A549 (cell line): ENCODE results near the gene POP5. TPM values are rescaled to one million over a fixed set of nuclear protein-coding genes. Genes with fewer than 3 reads are reported as not detected.
"Not testable (repeated sequence)": the region's sequence is repeated elsewhere in the genome, so short reads cannot be mapped to it uniquely, and the experiment has no call there.

ENCODE experiments used
- ATAC-seq, 2 experiments: fragments of 200-7000 bp in 1 of 2; fragments of >200 bp in 1 of 2; cut with Nextera tagmentation in 1 of 2; cut with Tn5 transposase in 1 of 2; 3 replicates each; pipeline versions ENCODE4 v1.8.0 to v1.9.1; 2018 to 2020; ENCODE audit warnings: mild to moderate bottlenecking in 1 of 2, moderate library complexity in 1 of 2
- CTCF ChIA-PET: fragments of 300-600 bp; sonication (Branson Sonifier 250); formaldehyde crosslinking; extraction: SDS; loops from one replicate; lab custom pipeline; 2021; ENCODE audit warnings: antibody characterized with exemption, inconsistent platforms; lab: Yijun Ruan, JAX
- POLR2A ChIA-PET: fragments of 350-600 bp; formaldehyde crosslinking; extraction: SDS; loops from one replicate; lab custom pipeline; 2021; ENCODE audit warnings: antibody characterized with exemption, inconsistent platforms; lab: Yijun Ruan, JAX
- DNase-seq, 2 experiments: peaks; one replicate each; pipeline versions ENCODE4 v3.0.0 to v3.0.0-alpha.2; 2011 to 2016; ENCODE audit warnings: low read depth in 1 of 2, low spot score in 1 of 2
- FAIRE-seq: peaks from 2 replicates; lab custom pipeline; 2011; peaks lifted over from hg19 to GRCh38; lab: Jason Lieb, UNC
- H3K27ac ChIP-seq, 2 experiments: fragments of >200 bp; sonication (Bioruptor Twin); formaldehyde crosslinking; 3 replicates each; pipeline ENCODE4 v1.5.1; 2016 to 2017
- H3K4me1 ChIP-seq: fragments of >200 bp; sonication (Bioruptor Twin); formaldehyde crosslinking; 3 replicates; pipeline ENCODE4 v1.6.1; 2016
- H3K4me2 ChIP-seq: fragments of >200 bp; sonication (Bioruptor Twin); formaldehyde crosslinking; 3 replicates; pipeline ENCODE4 v1.6.1; 2016
- H3K4me3 ChIP-seq: fragments of >200 bp; sonication (Bioruptor Twin); formaldehyde crosslinking; 3 replicates; pipeline ENCODE4 v1.5.1; 2016
- H3K9me3 ChIP-seq: fragments of >200 bp; sonication (Bioruptor Twin); formaldehyde crosslinking; 3 replicates; pipeline ENCODE4 v1.6.1; 2016
- BHLHE40 ChIP-seq: IDR thresholded peaks from 2 replicates; pipeline ENCODE4 v1.6.1; 2012; ENCODE audit warnings: low read depth, low read length, inconsistent platforms
- CBX8 ChIP-seq: fragments of 200-600 bp; sonication (generic); IDR thresholded peaks from 2 replicates; pipeline ENCODE4 v1.6.1; 2016
- CTCF ChIP-seq: fragments of >200 bp; sonication (Bioruptor Twin); formaldehyde crosslinking; IDR thresholded peaks from 3 replicates; pipeline ENCODE4 v1.5.1; 2016
- EHF ChIP-seq: fragments of 250-450 bp; sonication (Bioruptor Pico); IDR thresholded peaks from 2 replicates; pipeline ENCODE4 v1.5.0; 2020; ENCODE audit warnings: mild to moderate bottlenecking
- EHMT2 ChIP-seq: fragments of 200-600 bp; sonication (generic); IDR thresholded peaks from 2 replicates; pipeline ENCODE4 v1.6.1; 2016; ENCODE audit warnings: antibody characterized with exemption, low read depth, mild to moderate bottlenecking, moderate library complexity
- EP300 ChIP-seq, 2 experiments: fragments of >200 bp; sonication (Bioruptor Twin); formaldehyde crosslinking; IDR thresholded peaks; 2 replicates in 1 of 2; 3 replicates in 1 of 2; pipeline ENCODE4 v1.6.1; 2016 to 2017
- ESRRA ChIP-seq: fragments of 150-350 bp; IDR thresholded peaks from 2 replicates; pipeline ENCODE4 v1.6.1; 2014; ENCODE audit warnings: mild to moderate bottlenecking, low read length, borderline replicate concordance
- FOSB ChIP-seq: fragments of 250-450 bp; sonication (Bioruptor Pico); IDR thresholded peaks from 2 replicates; pipeline ENCODE4 v1.5.0; 2020; ENCODE audit warnings: mild to moderate bottlenecking, moderate library complexity
- FOSL2 ChIP-seq, 2 experiments: fragments of 450-650 bp in 1 of 2; fragments of >200 bp in 1 of 2; sonication (Bioruptor Twin) in 1 of 2; formaldehyde crosslinking; IDR thresholded peaks; 2 replicates each; pipeline versions ENCODE4 v1.5.0 to v1.6.1; 2016 to 2020; ENCODE audit warnings: mild to moderate bottlenecking in 1 of 2, moderate library complexity in 1 of 2
- FOXS1 ChIP-seq: fragments of 250-450 bp; sonication (Bioruptor Pico); IDR thresholded peaks from 2 replicates; pipeline ENCODE4 v1.5.0; 2020; ENCODE audit warnings: mild to moderate bottlenecking, moderate library complexity
- GATA3 ChIP-seq: IDR thresholded peaks from 2 replicates; pipeline ENCODE4 v1.6.1; 2012; ENCODE audit warnings: borderline replicate concordance
- JUN ChIP-seq, 2 experiments: fragments of >200 bp; sonication (Bioruptor Twin); formaldehyde crosslinking; IDR thresholded peaks; 2 replicates in 1 of 2; 3 replicates in 1 of 2; pipeline ENCODE4 v1.6.1; 2016 to 2017
- KDM5A ChIP-seq: fragments of 200-600 bp; sonication (generic); IDR thresholded peaks from 2 replicates; pipeline ENCODE4 v1.6.1; 2016; ENCODE audit warnings: antibody characterized with exemption, mild to moderate bottlenecking
- MAX ChIP-seq: IDR thresholded peaks from 2 replicates; pipeline ENCODE4 v1.6.1; 2012
- NPAS2 ChIP-seq: fragments of 250-450 bp; sonication (Bioruptor Pico); IDR thresholded peaks from 2 replicates; pipeline ENCODE4 v1.8.0; 2022; ENCODE audit warnings: mild to moderate bottlenecking, moderate library complexity, borderline replicate concordance
- PBX3 ChIP-seq: IDR thresholded peaks from 2 replicates; pipeline ENCODE4 v1.6.1; 2012
- POLR2A ChIP-seq: IDR thresholded peaks from 2 replicates; pipeline ENCODE4 v1.6.1; 2012; ENCODE audit warnings: mild to moderate bottlenecking, low read length
- POLR2AphosphoS2 ChIP-seq: conservative IDR thresholded peaks from 2 replicates; pipeline ENCODE4 v1.6.1; 2012; ENCODE audit warnings: low read length, improper control_type of control experiment, inconsistent platforms
- RAD21 ChIP-seq, 2 experiments: fragments of >200 bp in 1 of 2; sonication (Bioruptor Twin) in 1 of 2; formaldehyde crosslinking in 1 of 2; IDR thresholded peaks in 1 of 2; conservative IDR thresholded peaks in 1 of 2; 2 replicates in 1 of 2; 3 replicates in 1 of 2; pipeline ENCODE4 v1.6.1; 2012 to 2018; ENCODE audit warnings: inconsistent platforms in 1 of 2
- RARB ChIP-seq: fragments of 250-450 bp; sonication (Bioruptor Pico); IDR thresholded peaks from 2 replicates; pipeline ENCODE4 v1.8.0; 2021; ENCODE audit warnings: mild to moderate bottlenecking, moderate library complexity
- RCOR1 ChIP-seq: fragments of 150-350 bp; IDR thresholded peaks from 2 replicates; pipeline ENCODE4 v1.6.1; 2014; ENCODE audit warnings: antibody characterized with exemption, low read length, low read depth
- RFX5 ChIP-seq: fragments of 450-650 bp; IDR thresholded peaks from 2 replicates; pipeline ENCODE4 v1.7.1; 2014; ENCODE audit warnings: antibody characterized with exemption, mild to moderate bottlenecking, moderate library complexity
- RNF2 ChIP-seq: fragments of 200-600 bp; sonication (generic); IDR thresholded peaks from 2 replicates; pipeline ENCODE4 v1.6.1; 2016; ENCODE audit warnings: low read depth, mild to moderate bottlenecking, antibody characterized with exemption, moderate library complexity, borderline replicate concordance
- SMC3 ChIP-seq: fragments of >200 bp; sonication (Bioruptor Twin); formaldehyde crosslinking; IDR thresholded peaks from 3 replicates; pipeline ENCODE4 v1.6.1; 2018; ENCODE audit warnings: inconsistent platforms
- TFCP2L1 ChIP-seq: fragments of 250-450 bp; sonication (Bioruptor Pico); IDR thresholded peaks from 2 replicates; pipeline ENCODE4 v1.5.0; 2021; ENCODE audit warnings: mild to moderate bottlenecking
- ZSCAN20 ChIP-seq: fragments of 250-450 bp; sonication (Bioruptor Pico); IDR thresholded peaks from 2 replicates; pipeline ENCODE4 v1.8.0; 2022; ENCODE audit warnings: mild to moderate bottlenecking, moderate library complexity
- WGBS: methylation state at CpG from one replicate; pipeline ENCODE4 v1.1.6; 2017; ENCODE audit errors: missing lambda C conversion rate; 5-methylcytosine and 5-hydroxymethylcytosine counted together
- polyA plus RNA-seq, 4 experiments: library from polyadenylated mRNA; depleted of rRNA in 3 of 4; stranded (reverse); fragments of >200 nt; fragmentation: RNase III in 1 of 4; extraction: RNeasy Plus Mini Kit Qiagen cat#74134 plus additional on column Dnase treatment in 1 of 4; gene quantifications; 2 replicates in 3 of 4; 3 replicates in 1 of 4; pipeline ENCODE4 v1.2.3, GENCODE V29; 2011 to 2017
- TF ChIP-seq, protein P1 (sequence below): fragments of >200 bp; sonication (Bioruptor Twin); formaldehyde crosslinking; IDR thresholded peaks from 2 replicates; pipeline ENCODE4 v1.6.1; 2016
- TF ChIP-seq, protein P2 (sequence below): fragments of 450-650 bp; IDR thresholded peaks from 2 replicates; pipeline ENCODE4 v1.6.1; 2014; ENCODE audit warnings: antibody characterized with exemption
- TF ChIP-seq, protein P3 (sequence below): fragments of 250-450 bp; sonication (Bioruptor Pico); IDR thresholded peaks from 2 replicates; pipeline ENCODE4 v1.5.0; 2021; ENCODE audit warnings: mild to moderate bottlenecking, moderate library complexity, borderline replicate concordance

POP5 gene
- polyA plus RNA-seq, 2 of the 4 experiments (the other 2 are of a cell fraction): 82.4 to 111 TPM

GRCh38 chr12:120620624-120621023 is 39.4 kb upstream of the POP5 start:
- CTCF ChIA-PET: interaction anchor here (1.5 kb wide), 2 partner anchors 26 to 29 kb away, joined by 4 read pairs; no protein-coding TSS in a partner anchor
- Histone ChIP-seq H3K4me1 (no peaks in the 10 kb centered on the region), H3K27ac (no peak overlapping the region), H3K9me3 (no peaks in the 10 kb centered on the region), H3K4me2 (no peak overlapping the region), H3K4me3 (no peak overlapping the region)
- no peak for FAIRE-seq
- peak in 1 of 2 experiments; percentile 23; a peak in 1 of 6 replicates for ATAC-seq
- POLR2A ChIA-PET: no interaction called here
- 34% methylated on average over 2 of the region's 2 CpGs for WGBS
- TF ChIP-seq EP300 (IDR thresholded peaks at IDR 0.05) (no peak), MAX (no peak), SMC3 (no peak), POLR2AphosphoS2 (no peak), ESRRA (no peak), TFCP2L1 (CRISPR knock-in tag) (no peak), JUN (IDR thresholded peaks at IDR 0.05) (no peak), FOXS1 (CRISPR knock-in tag) (no peak), PBX3 (no peak), RCOR1 (no peak), POLR2A (no peak)
- TF ChIP-seq, protein P1, sequence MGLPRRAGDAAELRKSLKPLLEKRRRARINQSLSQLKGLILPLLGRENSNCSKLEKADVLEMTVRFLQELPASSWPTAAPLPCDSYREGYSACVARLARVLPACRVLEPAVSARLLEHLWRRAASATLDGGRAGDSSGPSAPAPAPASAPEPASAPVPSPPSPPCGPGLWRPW: no peak
- no peak for DNase-seq

GRCh38 chr12:120618954-120619615 is 37.9 kb upstream of the POP5 start:
- DNase-seq: no peak
- ATAC-seq: peak in 1 of 2 experiments; percentile 32; a peak in 4 of 6 replicates
- no peaks in the 10 kb centered on the region for H3K4me1 ChIP-seq
- H3K4me3 ChIP-seq: no peak overlapping the region
- CTCF ChIA-PET: interaction anchor here (0.6 to 2.1 kb wide), 5 partner anchors 9 to 438 kb away, joined by 3 to 8 read pairs (median 4); no protein-coding TSS in a partner anchor
- H3K27ac ChIP-seq: no peak overlapping the region
- H3K4me2 ChIP-seq: no peak overlapping the region
- TF ChIP-seq KDM5A: no peak
- no peak for TF ChIP-seq EHF (CRISPR knock-in tag)
- no peak for TF ChIP-seq RARB (CRISPR knock-in tag)
- no peak for TF ChIP-seq CBX8
- TF ChIP-seq EP300 (IDR thresholded peaks at IDR 0.05): no peak
- TF ChIP-seq BHLHE40: no peak
- no peak for TF ChIP-seq NPAS2
- no peak for TF ChIP-seq RAD21 (conservative IDR thresholded peaks at IDR 0.05 in 1 of 2, IDR thresholded peaks at IDR 0.05 in 1 of 2)
- TF ChIP-seq, protein P2, sequence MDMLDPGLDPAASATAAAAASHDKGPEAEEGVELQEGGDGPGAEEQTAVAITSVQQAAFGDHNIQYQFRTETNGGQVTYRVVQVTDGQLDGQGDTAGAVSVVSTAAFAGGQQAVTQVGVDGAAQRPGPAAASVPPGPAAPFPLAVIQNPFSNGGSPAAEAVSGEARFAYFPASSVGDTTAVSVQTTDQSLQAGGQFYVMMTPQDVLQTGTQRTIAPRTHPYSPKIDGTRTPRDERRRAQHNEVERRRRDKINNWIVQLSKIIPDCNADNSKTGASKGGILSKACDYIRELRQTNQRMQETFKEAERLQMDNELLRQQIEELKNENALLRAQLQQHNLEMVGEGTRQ: no peak
- TF ChIP-seq, protein P3, sequence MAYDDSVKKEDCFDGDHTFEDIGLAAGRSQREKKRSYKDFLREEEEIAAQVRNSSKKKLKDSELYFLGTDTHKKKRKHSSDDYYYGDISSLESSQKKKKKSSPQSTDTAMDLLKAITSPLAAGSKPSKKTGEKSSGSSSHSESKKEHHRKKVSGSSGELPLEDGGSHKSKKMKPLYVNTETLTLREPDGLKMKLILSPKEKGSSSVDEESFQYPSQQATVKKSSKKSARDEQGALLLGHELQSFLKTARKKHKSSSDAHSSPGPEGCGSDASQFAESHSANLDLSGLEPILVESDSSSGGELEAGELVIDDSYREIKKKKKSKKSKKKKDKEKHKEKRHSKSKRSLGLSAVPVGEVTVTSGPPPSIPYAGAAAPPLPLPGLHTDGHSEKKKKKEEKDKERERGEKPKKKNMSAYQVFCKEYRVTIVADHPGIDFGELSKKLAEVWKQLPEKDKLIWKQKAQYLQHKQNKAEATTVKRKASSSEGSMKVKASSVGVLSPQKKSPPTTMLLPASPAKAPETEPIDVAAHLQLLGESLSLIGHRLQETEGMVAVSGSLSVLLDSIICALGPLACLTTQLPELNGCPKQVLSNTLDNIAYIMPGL (CRISPR knock-in tag): no peak
- no peak for TF ChIP-seq CTCF
- no peak for TF ChIP-seq FOSB (CRISPR knock-in tag)
- TF ChIP-seq FOSL2 (IDR thresholded peaks at IDR 0.05): no peak
- no peak for TF ChIP-seq FOSL2 (CRISPR knock-in tag; IDR thresholded peaks at IDR 0.05)
- no peak for TF ChIP-seq ESRRA
- TF ChIP-seq RNF2: no peak
- no peak for TF ChIP-seq RFX5
- TF ChIP-seq ZSCAN20 (CRISPR knock-in tag): no peak
- no peak for TF ChIP-seq EHMT2
- TF ChIP-seq JUN (IDR thresholded peaks at IDR 0.05): no peak
- no peak for TF ChIP-seq GATA3
- FAIRE-seq: no peak
- H3K9me3 ChIP-seq: no peaks in the 10 kb centered on the region
- WGBS: 28% methylated on average over 8 of the region's 8 CpGs
- POLR2A ChIA-PET: no interaction called here

DNA sequence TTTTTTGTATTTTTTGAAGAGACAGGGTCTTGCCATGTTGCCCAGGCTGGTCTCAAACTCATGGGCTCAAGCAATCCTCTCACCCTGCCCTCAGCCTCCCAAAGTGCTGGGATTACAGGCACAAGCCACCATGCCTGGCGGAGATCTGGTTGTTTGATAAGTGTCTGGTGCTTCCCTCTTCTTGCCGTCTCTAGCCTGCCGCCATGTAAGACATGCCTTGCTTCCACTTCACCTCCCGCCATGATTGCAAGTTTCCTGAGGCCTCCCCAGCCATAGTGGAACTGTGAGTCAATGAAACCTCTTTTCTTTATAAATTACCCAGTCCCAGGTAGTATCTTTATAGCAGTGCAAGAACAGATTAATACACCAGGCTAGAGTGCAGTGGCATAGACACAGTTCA is 36.6 kb upstream of the POP5 start:
- 86% methylated on average over 4 of the region's 4 CpGs for WGBS
- H3K27ac ChIP-seq, H3K4me1 ChIP-seq, POLR2A ChIA-PET, H3K9me3 ChIP-seq, H3K4me2 ChIP-seq, ATAC-seq, H3K4me3 ChIP-seq, DNase-seq, FAIRE-seq: not testable (repeated sequence)
- CTCF ChIA-PET: interaction anchor here (0.6 to 1.1 kb wide), 2 partner anchors 29 to 108 kb away, joined by 3 to 4 read pairs; no protein-coding TSS in a partner anchor
